GM12801 (cell line): ENCODE results near the gene CNGA4.

ENCODE experiments used
- CTCF ChIP-seq: IDR thresholded peaks from one replicate; pipeline ENCODE4 v1.5.1; 2011; ENCODE audit warnings: control low read depth; ENCODE audit not compliant: insufficient read length; ENCODE audit errors: extremely low read depth

CNGA4 gene

GRCh38 chr11:6249770-6250555, 11.1 kb downstream of the CNGA4 start:
- no peak for TF ChIP-seq CTCF

GRCh38 chr11:6251120-6251733, 12.3 kb downstream of the CNGA4 start:
- no peak for TF ChIP-seq CTCF

GRCh38 chr11:6251990-6252473, 13.1 kb downstream of the CNGA4 start:
- TF ChIP-seq CTCF = no peak

DNA sequence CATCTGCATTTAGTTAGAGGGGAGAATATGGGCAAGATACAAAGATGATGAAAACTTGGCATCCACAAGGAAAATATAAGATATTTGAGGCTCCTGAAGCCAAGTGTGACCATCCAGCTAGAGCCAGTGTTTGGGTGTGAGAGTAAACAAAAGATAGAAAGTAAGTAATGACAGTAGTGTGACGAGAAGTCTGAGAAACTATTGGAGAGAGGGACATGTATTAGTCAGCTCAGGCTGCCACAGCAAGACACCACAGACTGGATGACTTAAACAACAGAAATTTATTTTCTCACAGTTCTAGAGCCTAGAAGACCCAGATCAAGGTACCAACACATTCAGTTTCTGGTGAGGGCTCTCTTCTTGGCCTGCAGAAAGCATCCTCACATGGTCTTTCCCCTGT, 14.3 kb downstream of the CNGA4 start:
- no peak for TF ChIP-seq CTCF

DNA sequence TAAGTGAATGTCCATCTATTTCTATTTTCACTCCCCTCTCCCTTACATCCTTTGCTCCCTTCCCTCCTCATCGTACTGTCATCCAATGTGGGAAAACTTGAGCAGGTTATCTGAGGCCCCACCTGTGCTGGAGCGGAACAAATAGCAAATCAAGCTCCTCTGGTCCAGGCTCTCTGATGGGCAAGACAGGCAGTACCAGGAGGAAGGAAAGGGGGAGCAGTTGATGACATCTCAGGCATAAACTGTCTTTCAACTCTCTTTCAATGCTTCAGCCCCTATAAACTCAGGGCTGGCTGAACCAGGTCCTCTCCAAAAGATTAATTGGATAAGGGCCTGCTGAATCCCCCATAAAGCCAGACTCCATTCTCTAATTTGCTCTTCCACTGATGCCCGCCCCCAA, 19.3 kb downstream of the CNGA4 start:
- TF ChIP-seq CTCF = no peak

DNA sequence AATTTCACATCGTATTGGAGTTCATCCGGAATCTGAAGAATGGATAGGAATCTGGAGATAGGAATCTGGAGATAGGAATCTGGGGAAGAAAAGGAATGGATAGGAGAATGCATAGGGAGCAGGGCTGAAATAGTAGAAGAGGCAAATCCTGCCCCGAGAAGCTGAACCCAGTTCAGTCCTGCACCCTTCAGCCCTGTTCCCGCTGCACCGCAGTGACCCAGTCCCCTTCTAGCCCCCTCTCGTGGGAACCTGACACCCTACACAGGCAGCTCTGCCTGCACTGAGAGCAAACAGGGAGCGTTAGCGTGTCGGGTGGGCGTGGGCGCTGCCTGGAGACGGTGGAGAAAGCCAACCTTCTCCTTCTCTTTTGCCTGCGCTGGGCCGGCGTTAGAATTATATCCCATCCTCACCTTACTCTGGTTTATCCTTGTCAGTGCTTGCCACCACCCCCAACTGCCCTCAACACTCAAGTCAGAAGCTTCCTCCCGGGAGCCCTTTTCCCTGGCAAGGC, 19.7 kb downstream of the CNGA4 start:
- no peak for TF ChIP-seq CTCF

GRCh38 chr11:6260207-6260726, 21.4 kb downstream of the CNGA4 start:
- no peak for TF ChIP-seq CTCF
